H9 (cell line): Measurements from ENCODE around the gene ATAD1. TPM values are rescaled to one million over a fixed set of nuclear protein-coding genes. Genes with fewer than 3 reads are reported as not detected.

Experiments used
- DNase-seq: peaks from one replicate; pipeline ENCODE4 v3.0.0-alpha.2; 2017
- H2AFZ ChIP-seq: one replicate; pipeline ENCODE4 v1.6.1; 2013; ENCODE audit warnings: mild to moderate bottlenecking, low read length, control low read depth, moderate library complexity
- H2AK5ac ChIP-seq: 2 replicates; pipeline ENCODE4 v1.6.1; 2013; ENCODE audit warnings: low read length, control low read depth, mixed read lengths; ENCODE audit not compliant: insufficient read length
- H2BK120ac ChIP-seq: one replicate; pipeline ENCODE4 v1.6.1; 2013; ENCODE audit warnings: low read depth, mild to moderate bottlenecking, low read length, control low read depth, inconsistent platforms; ENCODE audit not compliant: poor library complexity, severe bottlenecking
- H2BK12ac ChIP-seq: 2 replicates; pipeline ENCODE4 v1.6.1; 2013; ENCODE audit warnings: low read length, control low read depth, mixed read lengths, low read depth; ENCODE audit not compliant: insufficient read length
- H2BK15ac ChIP-seq: 2 replicates; pipeline ENCODE4 v1.6.1; 2013; ENCODE audit warnings: low read depth, low read length, control low read depth
- H2BK20ac ChIP-seq: one replicate; pipeline ENCODE4 v1.6.1; 2013; ENCODE audit warnings: low read depth, mild to moderate bottlenecking, low read length, control low read depth, inconsistent platforms; ENCODE audit not compliant: poor library complexity, severe bottlenecking
- H2BK5ac ChIP-seq: 2 replicates; pipeline ENCODE4 v1.6.1; 2013; ENCODE audit warnings: low read length, control low read depth, mixed read lengths; ENCODE audit not compliant: insufficient read length
- H3K14ac ChIP-seq: 2 replicates; pipeline ENCODE4 v1.6.1; 2013; ENCODE audit warnings: low read length, control low read depth; ENCODE audit not compliant: insufficient read depth
- H3K18ac ChIP-seq: 2 replicates; pipeline ENCODE4 v1.6.1; 2013; ENCODE audit warnings: low read depth, mild to moderate bottlenecking, mixed read lengths, low read length, control low read depth; ENCODE audit not compliant: insufficient read length
- H3K23ac ChIP-seq: 2 replicates; pipeline ENCODE4 v1.6.1; 2013; ENCODE audit warnings: low read length, control low read depth, mixed read lengths, low read depth; ENCODE audit not compliant: insufficient read length
- H3K23me2 ChIP-seq: 2 replicates; pipeline ENCODE4 v1.6.1; 2013; ENCODE audit warnings: low read depth, mild to moderate bottlenecking, mixed read lengths, low read length, control low read depth; ENCODE audit not compliant: insufficient read length, poor library complexity, severe bottlenecking
- H3K27ac ChIP-seq: 2 replicates; pipeline ENCODE4 v1.5.1; 2013; ENCODE audit warnings: low read length, control low read depth, mixed read lengths, low read depth; ENCODE audit not compliant: insufficient read length
- H3K27me3 ChIP-seq: 2 replicates; pipeline ENCODE4 v1.6.1; 2013; ENCODE audit warnings: low read length, control low read depth, inconsistent platforms; ENCODE audit not compliant: insufficient read depth
- H3K4ac ChIP-seq: 2 replicates; pipeline ENCODE4 v1.6.1; 2013; ENCODE audit warnings: low read depth, mild to moderate bottlenecking, control low read depth, inconsistent platforms, low read length, moderate library complexity
- H3K4me1 ChIP-seq: 2 replicates; pipeline ENCODE4 v1.6.1; 2013; ENCODE audit warnings: low read length, control low read depth, inconsistent platforms; ENCODE audit not compliant: insufficient read depth
- H3K4me2 ChIP-seq: 2 replicates; pipeline ENCODE4 v1.6.1; 2013; ENCODE audit warnings: low read length, control low read depth, mixed read lengths; ENCODE audit not compliant: insufficient read length, insufficient read depth
- H3K56ac ChIP-seq: 2 replicates; pipeline ENCODE4 v1.6.1; 2013; ENCODE audit warnings: low read depth, mild to moderate bottlenecking, mixed read lengths, low read length, control low read depth; ENCODE audit not compliant: insufficient read length
- H3K79me1 ChIP-seq: 2 replicates; pipeline ENCODE4 v1.6.1; 2013; ENCODE audit warnings: low read depth, mild to moderate bottlenecking, moderate library complexity, low read length, control low read depth, inconsistent platforms; ENCODE audit not compliant: insufficient read depth, poor library complexity, severe bottlenecking
- H3K79me2 ChIP-seq: 2 replicates; pipeline ENCODE4 v1.6.1; 2013; ENCODE audit warnings: low read length, control low read depth, inconsistent platforms; ENCODE audit not compliant: insufficient read depth
- H3K9ac ChIP-seq: 2 replicates; pipeline ENCODE4 v1.6.1; 2013; ENCODE audit warnings: low read length, control low read depth, mixed read lengths; ENCODE audit not compliant: insufficient read length; ENCODE audit errors: extremely low read depth
- H3K9me3 ChIP-seq: one replicate; pipeline ENCODE4 v1.6.1; 2013; ENCODE audit warnings: low read depth, low read length, inconsistent platforms; ENCODE audit not compliant: control insufficient read depth
- H3T11ph ChIP-seq: one replicate; pipeline ENCODE4 v1.6.1; 2013; ENCODE audit warnings: mild to moderate bottlenecking, low read length, control low read depth, inconsistent platforms
- H4K20me1 ChIP-seq: one replicate; pipeline ENCODE4 v1.6.1; 2013; ENCODE audit not compliant: control insufficient read depth, insufficient read length, insufficient read depth
- H4K5ac ChIP-seq: 2 replicates; pipeline ENCODE4 v1.6.1; 2013; ENCODE audit warnings: low read depth, mild to moderate bottlenecking, mixed read lengths, low read length, control low read depth; ENCODE audit not compliant: insufficient read length
- H4K8ac ChIP-seq: replicated peaks from 2 replicates; pipeline ENCODE4 v1.6.1; 2013; ENCODE audit warnings: low read length, control low read depth, mixed read lengths, low read depth; ENCODE audit not compliant: insufficient read length
- H4K91ac ChIP-seq: 2 replicates; pipeline ENCODE4 v1.6.1; 2013; ENCODE audit warnings: low read depth, mild to moderate bottlenecking, moderate library complexity, mixed read lengths, low read length, control low read depth; ENCODE audit not compliant: insufficient read length
- H3K27ac Mint-ChIP-seq, 3 experiments: 2 replicates in 2 of 3; 3 replicates in 1 of 3; pipeline ENCODE4 v1.8.0; 2020 to 2021; ENCODE audit warnings: mixed read lengths in 3 of 3, mild to moderate bottlenecking in 1 of 3, moderate library complexity in 1 of 3
- H3K27me3 Mint-ChIP-seq: 2 replicates; pipeline ENCODE4 v1.8.0; 2021; ENCODE audit warnings: low read depth, mild to moderate bottlenecking, moderate library complexity, mixed read lengths
- H3K36me3 Mint-ChIP-seq, 3 experiments: 2 replicates in 2 of 3; 3 replicates in 1 of 3; pipeline ENCODE4 v1.8.0; 2020 to 2021; ENCODE audit warnings: low read depth in 3 of 3, mixed read lengths in 3 of 3; ENCODE audit not compliant: insufficient read depth in 1 of 3
- H3K4me1 Mint-ChIP-seq, 2 experiments: 2 replicates each; pipeline ENCODE4 v1.8.0; 2020; ENCODE audit warnings: mixed read lengths in 2 of 2
- H3K4me3 Mint-ChIP-seq, 2 experiments: 2 replicates in 1 of 2; 3 replicates in 1 of 2; pipeline ENCODE4 v1.8.0; 2020 to 2021; ENCODE audit warnings: mild to moderate bottlenecking in 2 of 2, mixed read lengths in 2 of 2, moderate library complexity in 1 of 2
- H3K9me3 Mint-ChIP-seq, 2 experiments: 2 replicates in 1 of 2; 3 replicates in 1 of 2; pipeline ENCODE4 v1.8.0; 2020; ENCODE audit warnings: mild to moderate bottlenecking in 2 of 2, mixed read lengths in 2 of 2, moderate library complexity in 1 of 2
- CTCF ChIP-seq: fragments of 200-600 bp; sonication (generic); conservative IDR thresholded peaks from 3 replicates; pipeline ENCODE4 v1.8.0; 2021; ENCODE audit warnings: antibody characterized with exemption, mild to moderate bottlenecking
- WGBS: extraction: QIAGEN DNeasy Blood & Tissue Kit; methylation state at CpG from one replicate; pipeline ENCODE4 v1.1.7; 2013; ENCODE audit warnings: missing lambda C conversion rate, low lambda C conversion rate, mixed read lengths; ENCODE audit not compliant: insufficient read length; ENCODE audit errors: extremely low coverage; 5-methylcytosine and 5-hydroxymethylcytosine counted together
- total RNA-seq: library from RNA; stranded (reverse); gene quantifications from 2 replicates; pipeline ENCODE4 v1.2.1, GENCODE V29; 2021

Gene ATAD1
- total RNA-seq, 1 experiment from 2014 or later, result 38.7 TPM

GRCh38 chr10:87702260-87702972 is 115.6 kb downstream of the ATAD1 start:
- H2AK5ac ChIP-seq, result no peak overlapping the region
- no peak overlapping the region for H3K4ac ChIP-seq
- H3T11ph ChIP-seq, result no peak overlapping the region
- no peak overlapping the region for H2AFZ ChIP-seq
- no CpG with 5 or more reads among the region's 9 CpGs for WGBS
- Mint-ChIP-seq H3K27ac (peak overlapping the region in 1 of 3 experiments; percentile 74; a peak in 3 of 7 replicates), H3K27me3 (no peaks in the 10 kb centered on the region), H3K4me3 (no peak overlapping the region), H3K36me3 (no peaks in the 10 kb centered on the region), H3K9me3 (no peaks in the 10 kb centered on the region), H3K4me1 (peaks cover 3 to 4% of the 10 kb centered on the region in 2 experiments; a peak in 3 of 4 replicates)
- H4K5ac ChIP-seq, result no peak overlapping the region
- H3K79me2 ChIP-seq, result no peaks in the 10 kb centered on the region
- H4K91ac ChIP-seq, result no peak overlapping the region
- H3K56ac ChIP-seq, result no peak overlapping the region
- no peak overlapping the region for H2BK5ac ChIP-seq
- no peak for DNase-seq
- no peak overlapping the region for H3K4me2 ChIP-seq
- no peak overlapping the region for H2BK12ac ChIP-seq
- H3K27ac ChIP-seq, result no peak overlapping the region
- no peaks in the 10 kb centered on the region for H4K20me1 ChIP-seq
- no peak overlapping the region for H3K23ac ChIP-seq
- H3K18ac ChIP-seq, result no peak overlapping the region
- no peak for TF ChIP-seq CTCF
- no peaks in the 10 kb centered on the region for H3K27me3 ChIP-seq
- H3K9ac ChIP-seq, result no peak overlapping the region
- H3K14ac ChIP-seq, result no peak overlapping the region
- no peak overlapping the region for H4K8ac ChIP-seq
- H2BK20ac ChIP-seq, result no peak overlapping the region
- no peak overlapping the region for H2BK120ac ChIP-seq
- H3K9me3 ChIP-seq, result no peaks in the 10 kb centered on the region
- H3K4me1 ChIP-seq, result no peaks in the 10 kb centered on the region
- H2BK15ac ChIP-seq, result no peak overlapping the region; the same call in 1 of the 2 replicates
- no peaks in the 10 kb centered on the region for H3K23me2 ChIP-seq
- H3K79me1 ChIP-seq, result no peaks in the 10 kb centered on the region

Other genes with a start within 250 kb of the ATAD1 start
- 24.0 and 24.5 TPM in 2 replicates for gene PAPSS2, start 158.3 kb downstream of the ATAD1 start, total RNA-seq
- gene KLLN, start 45.3 kb upstream of the ATAD1 start, total RNA-seq, result 0.61 and 0.79 TPM in 2 replicates
- gene PTEN, start 45.4 kb upstream of the ATAD1 start, total RNA-seq, result 49.5 and 52.8 TPM in 2 replicates